HL-60 (cell line): ENCODE measurements around the gene VWA5A.

Experiments
- DNase-seq, 2 experiments: peaks; one replicate each; pipeline ENCODE4 v3.0.0-alpha.2; 2010 to 2020; ENCODE audit warnings: low read depth in 1 of 2, low spot score in 1 of 2
- H3K27ac ChIP-seq: fragments of 250-450 bp; sonication (Bioruptor Pico); replicated peaks from 2 replicates; pipeline ENCODE4 v1.5.1; 2020; ENCODE audit warnings: mild to moderate bottlenecking, moderate library complexity
- H3K27me3 ChIP-seq: fragments of 250-450 bp; sonication (Bioruptor Pico); 2 replicates; pipeline ENCODE4 v1.5.1; 2021; ENCODE audit warnings: mild to moderate bottlenecking, moderate library complexity; ENCODE audit not compliant: insufficient read depth, poor library complexity, severe bottlenecking
- H3K4me3 ChIP-seq: replicated peaks from 2 replicates; pipeline ENCODE4 v1.5.1; 2011; ENCODE audit warnings: mild to moderate bottlenecking, control low read depth, low read length; ENCODE audit not compliant: insufficient read depth
- CTCF ChIP-seq: IDR thresholded peaks from one replicate; pipeline ENCODE4 v1.5.1; 2011; ENCODE audit warnings: low read length, control low read depth, inconsistent platforms; ENCODE audit not compliant: insufficient read depth
- GABPA ChIP-seq: IDR thresholded peaks from 2 replicates; pipeline ENCODE4 v1.6.1; 2012; ENCODE audit warnings: low read depth
- POLR2AphosphoS5 ChIP-seq: IDR thresholded peaks from 2 replicates; pipeline ENCODE4 v1.6.1; 2012; ENCODE audit warnings: low read depth
- SPI1 ChIP-seq: IDR thresholded peaks from 2 replicates; pipeline ENCODE4 v1.6.1; 2012; ENCODE audit warnings: low read depth, mild to moderate bottlenecking, borderline replicate concordance
- TF ChIP-seq, protein P1 (sequence below): IDR thresholded peaks from 2 replicates; pipeline ENCODE4 v1.6.1; 2012; ENCODE audit warnings: low read depth; ENCODE audit not compliant: insufficient replicate concordance

The VWA5A gene

GRCh38 chr11:124080327-124081001 is 34.8 kb upstream of the VWA5A start:
- Histone ChIP-seq H3K27ac (no peak overlapping the region), H3K27me3 (peaks cover 8% of the 10 kb centered on the region), H3K4me3 (no peak overlapping the region)
- TF ChIP-seq, protein P1, sequence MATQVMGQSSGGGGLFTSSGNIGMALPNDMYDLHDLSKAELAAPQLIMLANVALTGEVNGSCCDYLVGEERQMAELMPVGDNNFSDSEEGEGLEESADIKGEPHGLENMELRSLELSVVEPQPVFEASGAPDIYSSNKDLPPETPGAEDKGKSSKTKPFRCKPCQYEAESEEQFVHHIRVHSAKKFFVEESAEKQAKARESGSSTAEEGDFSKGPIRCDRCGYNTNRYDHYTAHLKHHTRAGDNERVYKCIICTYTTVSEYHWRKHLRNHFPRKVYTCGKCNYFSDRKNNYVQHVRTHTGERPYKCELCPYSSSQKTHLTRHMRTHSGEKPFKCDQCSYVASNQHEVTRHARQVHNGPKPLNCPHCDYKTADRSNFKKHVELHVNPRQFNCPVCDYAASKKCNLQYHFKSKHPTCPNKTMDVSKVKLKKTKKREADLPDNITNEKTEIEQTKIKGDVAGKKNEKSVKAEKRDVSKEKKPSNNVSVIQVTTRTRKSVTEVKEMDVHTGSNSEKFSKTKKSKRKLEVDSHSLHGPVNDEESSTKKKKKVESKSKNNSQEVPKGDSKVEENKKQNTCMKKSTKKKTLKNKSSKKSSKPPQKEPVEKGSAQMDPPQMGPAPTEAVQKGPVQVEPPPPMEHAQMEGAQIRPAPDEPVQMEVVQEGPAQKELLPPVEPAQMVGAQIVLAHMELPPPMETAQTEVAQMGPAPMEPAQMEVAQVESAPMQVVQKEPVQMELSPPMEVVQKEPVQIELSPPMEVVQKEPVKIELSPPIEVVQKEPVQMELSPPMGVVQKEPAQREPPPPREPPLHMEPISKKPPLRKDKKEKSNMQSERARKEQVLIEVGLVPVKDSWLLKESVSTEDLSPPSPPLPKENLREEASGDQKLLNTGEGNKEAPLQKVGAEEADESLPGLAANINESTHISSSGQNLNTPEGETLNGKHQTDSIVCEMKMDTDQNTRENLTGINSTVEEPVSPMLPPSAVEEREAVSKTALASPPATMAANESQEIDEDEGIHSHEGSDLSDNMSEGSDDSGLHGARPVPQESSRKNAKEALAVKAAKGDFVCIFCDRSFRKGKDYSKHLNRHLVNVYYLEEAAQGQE, result no peak
- TF ChIP-seq GABPA, result no peak
- TF ChIP-seq POLR2AphosphoS5, result no peak
- TF ChIP-seq CTCF, result no peak
- no peak for TF ChIP-seq SPI1
- no peak for DNase-seq

DNA sequence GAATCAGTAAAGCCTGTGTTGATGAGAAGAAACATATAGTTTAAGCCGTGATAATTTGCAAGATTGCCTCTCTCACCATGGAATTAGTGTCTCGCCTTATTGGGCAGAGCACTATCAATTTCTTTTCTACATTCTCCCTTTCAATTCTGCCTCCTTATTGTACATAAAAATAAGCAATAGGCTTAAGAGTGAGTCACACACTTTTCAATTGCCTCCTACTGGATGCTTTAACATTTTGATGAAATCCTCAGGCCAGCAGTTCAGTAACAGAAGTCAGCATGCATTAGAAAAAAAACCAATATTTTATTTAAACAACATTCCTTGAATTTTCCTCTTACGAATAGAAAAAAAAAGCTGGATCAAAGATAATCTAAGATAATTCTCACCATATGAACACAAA is 33.8 kb upstream of the VWA5A start:
- no peak overlapping the region for H3K27ac ChIP-seq
- TF ChIP-seq CTCF, result no peak
- TF ChIP-seq GABPA, result no peak
- TF ChIP-seq, protein P1, result no peak
- no peak for TF ChIP-seq SPI1
- TF ChIP-seq POLR2AphosphoS5, result no peak
- DNase-seq, result no peak
- no peak overlapping the region for H3K4me3 ChIP-seq
- H3K27me3 ChIP-seq, result peaks cover 8% of the 10 kb centered on the region

GRCh38 chr11:124082371-124082770 is 32.9 kb upstream of the VWA5A start:
- no peak for TF ChIP-seq GABPA
- TF ChIP-seq, protein P1, result no peak
- no peak for TF ChIP-seq POLR2AphosphoS5
- TF ChIP-seq CTCF, result no peak
- no peak for TF ChIP-seq SPI1
- peak in 1 of 2 experiments; percentile 22 for DNase-seq
- H3K4me3 ChIP-seq, result no peak overlapping the region
- peaks cover 8% of the 10 kb centered on the region for H3K27me3 ChIP-seq
- no peak overlapping the region for H3K27ac ChIP-seq
